Mesenchymal stem cell (in vitro differentiated cells and primary cell): ENCODE results near the gene TMEM134.

Experiments
- DNase-seq: peaks from one replicate; pipeline ENCODE4 v3.0.0-alpha.2; 2013
- H2AFZ ChIP-seq: one replicate; pipeline ENCODE4 v1.6.1; 2013; ENCODE audit warnings: low read depth, mild to moderate bottlenecking, control low read depth, inconsistent platforms, low read length, moderate library complexity
- H2AK5ac ChIP-seq: 2 replicates; pipeline ENCODE4 v1.6.1; 2013; ENCODE audit warnings: low read length, moderate library complexity, mild to moderate bottlenecking, inconsistent platforms; ENCODE audit not compliant: severe bottlenecking
- H2BK120ac ChIP-seq: one replicate; pipeline ENCODE4 v1.6.1; 2013; ENCODE audit warnings: low read depth, mild to moderate bottlenecking, inconsistent platforms, low read length, moderate library complexity
- H2BK12ac ChIP-seq, 2 experiments: one replicate each; pipeline ENCODE4 v1.6.1; 2013; ENCODE audit warnings: inconsistent platforms in 2 of 2, low read length in 2 of 2, mild to moderate bottlenecking in 2 of 2, moderate library complexity in 2 of 2, control low read depth in 1 of 2
- H2BK15ac ChIP-seq: one replicate; pipeline ENCODE4 v1.6.1; 2013; ENCODE audit warnings: mild to moderate bottlenecking, low read depth, inconsistent platforms; ENCODE audit not compliant: poor library complexity, severe bottlenecking
- H2BK5ac ChIP-seq: 2 replicates; pipeline ENCODE4 v1.6.1; 2013; ENCODE audit warnings: low read depth, mild to moderate bottlenecking, low read length, control low read depth, inconsistent platforms; ENCODE audit not compliant: poor library complexity, severe bottlenecking
- H3K14ac ChIP-seq, 2 experiments: one replicate each; pipeline ENCODE4 v1.6.1; 2013; ENCODE audit warnings: inconsistent platforms in 2 of 2, low read length in 2 of 2, control low read depth in 1 of 2, mild to moderate bottlenecking in 1 of 2, moderate library complexity in 1 of 2
- H3K18ac ChIP-seq, 2 experiments: one replicate each; pipeline ENCODE4 v1.6.1; 2013; ENCODE audit warnings: inconsistent platforms in 2 of 2, low read length in 2 of 2, control low read depth in 1 of 2, low read depth in 1 of 2, mild to moderate bottlenecking in 1 of 2
- H3K23ac ChIP-seq, 2 experiments: one replicate each; pipeline ENCODE4 v1.6.1; 2013; ENCODE audit warnings: inconsistent platforms in 2 of 2, low read length in 2 of 2, mild to moderate bottlenecking in 2 of 2, moderate library complexity in 2 of 2, control low read depth in 1 of 2
- H3K27ac ChIP-seq: 2 replicates; pipeline ENCODE4 v1.5.1; 2013; ENCODE audit warnings: mild to moderate bottlenecking, moderate library complexity, low read length, control low read depth, inconsistent platforms; ENCODE audit not compliant: poor library complexity, severe bottlenecking
- H3K27me3 ChIP-seq, 2 experiments: 2 replicates each; pipeline versions ENCODE4 v1.6.1 to v1.7.0; 2013; ENCODE audit warnings: low read length in 2 of 2, mild to moderate bottlenecking in 2 of 2, moderate library complexity in 2 of 2, control low read depth in 1 of 2, inconsistent platforms in 1 of 2; ENCODE audit not compliant: control insufficient read depth in 1 of 2, insufficient read depth in 1 of 2
- H3K36me3 ChIP-seq, 2 experiments: 2 replicates each; pipeline versions ENCODE4 v1.6.1 to v1.7.0; 2013; ENCODE audit warnings: low read length in 2 of 2, control low read depth in 1 of 2, inconsistent platforms in 1 of 2, low read depth in 1 of 2, mild to moderate bottlenecking in 1 of 2; ENCODE audit not compliant: insufficient read depth in 2 of 2, control insufficient read depth in 1 of 2
- H3K4ac ChIP-seq, 2 experiments: one replicate each; pipeline ENCODE4 v1.6.1; 2013; ENCODE audit warnings: inconsistent platforms in 2 of 2, low read length in 2 of 2, mild to moderate bottlenecking in 2 of 2, moderate library complexity in 2 of 2, control low read depth in 1 of 2, low read depth in 1 of 2
- H3K4me1 ChIP-seq: 2 replicates; pipeline ENCODE4 v1.6.1; 2013; ENCODE audit warnings: low read depth, low read length, control low read depth; ENCODE audit not compliant: control insufficient read depth, insufficient read depth
- H3K4me2 ChIP-seq: 2 replicates; pipeline ENCODE4 v1.6.1; 2013; ENCODE audit warnings: low read length, mild to moderate bottlenecking, inconsistent platforms; ENCODE audit not compliant: poor library complexity, severe bottlenecking
- H3K4me3 ChIP-seq, 2 experiments: 2 replicates each; pipeline versions ENCODE4 v1.5.1 to v1.7.0; 2013; ENCODE audit warnings: low read length in 2 of 2, mild to moderate bottlenecking in 2 of 2, control low read depth in 1 of 2, low read depth in 1 of 2; ENCODE audit not compliant: insufficient read depth in 1 of 2
- H3K79me1 ChIP-seq: replicated peaks from 2 replicates; pipeline ENCODE4 v1.6.1; 2013; ENCODE audit warnings: mild to moderate bottlenecking, control low read depth, low read length, inconsistent platforms; ENCODE audit not compliant: poor library complexity, severe bottlenecking
- H3K9ac ChIP-seq: 2 replicates; pipeline ENCODE4 v1.7.0; 2013; ENCODE audit warnings: mild to moderate bottlenecking, low read length, moderate library complexity
- H3K9me3 ChIP-seq: 2 replicates; pipeline ENCODE4 v1.7.0; 2013; ENCODE audit warnings: mild to moderate bottlenecking, low read length; ENCODE audit not compliant: control insufficient read depth
- H4K8ac ChIP-seq: one replicate; pipeline ENCODE4 v1.6.1; 2013; ENCODE audit warnings: inconsistent platforms, mild to moderate bottlenecking, low read length, moderate library complexity
- H4K91ac ChIP-seq: one replicate; pipeline ENCODE4 v1.6.1; 2013; ENCODE audit warnings: mild to moderate bottlenecking, low read length, inconsistent platforms
- WGBS: methylation state at CpG from one replicate; pipeline ENCODE4 v1.1.7; 2013; ENCODE audit warnings: mixed read lengths; 5-methylcytosine and 5-hydroxymethylcytosine counted together

The TMEM134 gene

DNA sequence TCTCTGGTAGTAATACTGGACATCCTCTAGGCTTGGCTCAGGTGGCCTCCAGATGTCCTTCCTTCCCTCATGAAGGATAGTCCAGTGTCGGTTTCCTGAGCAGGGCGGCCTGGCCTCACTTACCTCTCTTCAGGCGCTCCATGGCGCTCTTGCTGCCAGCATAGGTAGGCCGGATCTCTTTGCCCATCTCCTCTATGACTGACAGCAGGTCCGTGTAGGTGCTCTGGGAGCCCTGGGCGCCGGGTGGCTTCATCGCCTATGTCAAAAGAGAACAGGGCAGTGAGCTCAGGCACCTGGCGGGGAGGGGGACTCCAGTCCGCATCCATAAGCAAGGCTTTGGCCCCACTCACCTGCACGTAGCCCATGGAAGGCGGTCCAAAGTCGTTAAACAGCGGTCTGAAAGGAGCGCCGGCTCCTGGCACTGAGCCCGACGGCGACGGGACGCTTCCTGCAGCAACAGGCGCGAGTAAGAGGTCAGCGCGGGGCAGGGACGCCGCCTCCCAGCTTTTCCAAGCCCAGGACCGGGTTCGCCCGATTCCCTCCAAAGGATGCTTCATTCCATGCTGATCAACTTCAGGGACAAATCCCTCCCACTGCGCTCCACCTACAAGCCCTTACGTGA, 38.3 kb upstream of the TMEM134 start:
- peak overlapping the region; percentile 38 for H2AK5ac ChIP-seq
- peak overlapping the region in 1 of 2 experiments; percentile 23 for H3K23ac ChIP-seq
- WGBS: 26% methylated on average over 33 of the region's 33 CpGs
- no peak for DNase-seq
- H3K9me3 ChIP-seq: no peaks in the 10 kb centered on the region
- peaks cover 0 to 25% of the 10 kb centered on the region in 2 experiments for H3K36me3 ChIP-seq
- H3K14ac ChIP-seq: peak overlapping the region in 1 of 2 experiments; percentile 26
- peak overlapping the region in 1 of 2 experiments; percentile 50 for H3K18ac ChIP-seq
- H4K91ac ChIP-seq: no peak overlapping the region
- H3K4me1 ChIP-seq: peaks cover 41% of the 10 kb centered on the region
- peaks cover 3% of the 10 kb centered on the region for H3K79me1 ChIP-seq
- H3K9ac ChIP-seq: peak overlapping the region; percentile 94
- H2BK12ac ChIP-seq: peak overlapping the region in 1 of 2 experiments; percentile 33
- peak overlapping the region; percentile 69 to 87 for H3K4me3 ChIP-seq
- peak overlapping the region; percentile 73 for H3K4me2 ChIP-seq
- no peak overlapping the region for H2BK15ac ChIP-seq
- H2AFZ ChIP-seq: peak overlapping the region; percentile 94
- peaks cover 0 to 3% of the 10 kb centered on the region in 2 experiments for H3K27me3 ChIP-seq
- peak overlapping the region; percentile 8 for H4K8ac ChIP-seq
- peak overlapping the region in 1 of 2 experiments; percentile 9 for H3K4ac ChIP-seq
- H3K27ac ChIP-seq: peak overlapping the region; percentile 76
- H2BK120ac ChIP-seq: peak overlapping the region; percentile 21
- no peak overlapping the region for H2BK5ac ChIP-seq

DNA sequence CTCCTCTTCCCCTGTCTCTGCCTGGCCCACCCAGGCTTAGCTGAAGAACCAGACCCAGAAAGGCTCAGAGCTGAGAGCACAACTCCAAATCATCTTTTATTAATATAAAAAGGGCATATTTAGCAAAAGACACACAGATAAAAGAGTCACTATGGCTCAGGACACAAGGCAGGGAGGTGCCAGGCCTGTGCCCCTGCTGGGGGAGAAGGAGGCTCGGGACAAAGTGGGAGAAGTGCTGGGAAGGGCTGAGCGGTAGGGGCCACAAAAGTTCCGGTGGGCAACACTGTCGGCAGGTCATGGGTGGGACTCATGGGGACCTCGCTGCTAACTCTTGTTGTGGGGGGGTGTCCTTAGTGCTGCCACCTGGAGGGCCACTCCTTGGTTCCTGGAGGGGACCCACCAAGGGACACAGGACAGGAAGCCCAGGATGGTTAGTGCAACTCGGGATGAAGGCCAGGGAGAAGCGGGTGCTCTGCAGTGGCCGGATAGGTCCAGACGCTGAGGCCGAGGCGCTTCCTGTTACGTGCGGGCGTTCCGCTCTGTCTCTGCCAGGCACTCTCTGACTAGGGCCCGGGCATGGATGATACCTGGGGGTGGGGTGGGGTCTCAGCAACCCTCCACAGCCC, 37.5 kb upstream of the TMEM134 start:
- H3K4ac ChIP-seq: no peak overlapping the region
- no peak overlapping the region for H4K8ac ChIP-seq
- H3K9ac ChIP-seq: peak overlapping the region; percentile 94
- peak overlapping the region; percentile 32 for H2AK5ac ChIP-seq
- peaks cover 0 to 3% of the 10 kb centered on the region in 2 experiments for H3K27me3 ChIP-seq
- no peak overlapping the region for H2AFZ ChIP-seq
- H4K91ac ChIP-seq: no peak overlapping the region
- peak overlapping the region; percentile 73 for H3K4me2 ChIP-seq
- H3K4me3 ChIP-seq: no peak overlapping the region
- H2BK15ac ChIP-seq: no peak overlapping the region
- no peak overlapping the region for H3K18ac ChIP-seq
- H3K36me3 ChIP-seq: peaks cover 3 to 33% of the 10 kb centered on the region in 2 experiments
- H3K23ac ChIP-seq: no peak overlapping the region
- WGBS: 89% methylated on average over 7 of the region's 16 CpGs
- H2BK12ac ChIP-seq: no peak overlapping the region
- H2BK120ac ChIP-seq: no peak overlapping the region
- no peak for DNase-seq
- H3K14ac ChIP-seq: no peak overlapping the region
- H2BK5ac ChIP-seq: no peak overlapping the region
- H3K9me3 ChIP-seq: no peaks in the 10 kb centered on the region
- peak overlapping the region; percentile 76 for H3K27ac ChIP-seq
- H3K79me1 ChIP-seq: peaks cover 3% of the 10 kb centered on the region
- peaks cover 46% of the 10 kb centered on the region for H3K4me1 ChIP-seq

DNA sequence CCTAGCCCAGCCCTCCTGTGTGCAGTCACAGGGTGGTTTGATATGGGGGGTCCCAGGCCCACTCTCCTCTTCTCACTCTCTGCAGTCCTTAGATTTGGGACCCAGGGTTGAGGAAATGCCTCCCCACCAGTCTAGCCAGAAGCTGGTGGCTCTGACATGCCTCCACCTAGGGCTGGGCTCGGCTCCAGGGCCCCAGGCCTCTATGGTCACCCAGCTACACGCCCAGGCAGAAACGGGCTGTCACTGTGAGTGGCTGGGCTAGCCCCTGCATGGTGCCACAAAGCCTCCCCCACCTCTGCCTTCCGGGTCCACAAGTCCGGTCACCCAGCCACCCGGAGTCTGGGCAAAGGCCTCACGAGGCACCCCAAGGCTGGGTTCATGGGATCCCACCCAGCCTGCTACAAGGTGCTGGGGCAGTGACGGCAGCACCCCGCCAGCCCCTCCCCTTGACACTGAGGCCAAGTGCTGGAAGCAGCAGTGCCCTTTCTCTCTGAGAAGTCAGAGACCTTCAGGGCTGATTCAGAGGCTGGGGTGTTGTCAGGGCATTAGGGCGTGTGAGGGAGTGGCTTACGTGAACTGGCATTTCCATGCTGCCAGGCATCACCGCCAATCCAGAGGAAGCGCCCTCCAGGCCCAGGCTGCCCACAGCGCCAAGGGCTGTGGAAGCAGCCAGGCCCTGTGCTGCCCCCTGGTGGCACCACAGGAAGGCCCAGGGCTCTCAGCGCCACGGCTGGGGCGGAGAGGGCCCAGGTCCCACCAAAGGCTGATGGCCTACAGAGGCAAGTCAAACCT, 36.8 kb upstream of the TMEM134 start:
- Histone ChIP-seq H2BK12ac (peak overlapping the region; percentile 49 to 93), H4K91ac (peak overlapping the region; percentile 92), H2BK15ac (peak overlapping the region; percentile 77), H2AFZ (no peak overlapping the region), H3K4me2 (peak overlapping the region; percentile 48), H3K23ac (no peak overlapping the region), H3K14ac (peak overlapping the region in 1 of 2 experiments; percentile 2), H3K27me3 (peaks cover 0 to 3% of the 10 kb centered on the region in 2 experiments), H3K9ac (peak overlapping the region; percentile 83), H3K4ac (peak overlapping the region; percentile 8 to 86), H3K27ac (peak overlapping the region; percentile 86), H2BK5ac (peak overlapping the region; percentile 83), H3K18ac (peak overlapping the region; percentile 29 to 79), H3K9me3 (no peaks in the 10 kb centered on the region), H3K4me3 (peak overlapping the region in 1 of 2 experiments; percentile 91), H2AK5ac (peak overlapping the region; percentile 63), H3K36me3 (peaks cover 6 to 39% of the 10 kb centered on the region in 2 experiments), H2BK120ac (peak overlapping the region; percentile 77), H4K8ac (peak overlapping the region; percentile 74), H3K4me1 (peaks cover 46% of the 10 kb centered on the region), H3K79me1 (peaks cover 6% of the 10 kb centered on the region)
- WGBS: 33% methylated on average over 17 of the region's 17 CpGs
- DNase-seq: peak; percentile 93
